CD14-positive monocyte (primary cell): ENCODE measurements around the gene ENPP4. TPM values are rescaled to one million over a fixed set of nuclear protein-coding genes. Genes with fewer than 3 reads are reported as not detected.
"Not testable (repeated sequence)": the region's sequence is repeated elsewhere in the genome, so short reads cannot be mapped to it uniquely, and the experiment has no call there.

Experiments
- DNase-seq, 3 donors: peaks; one replicate each; pipeline ENCODE4 v3.0.0-alpha.2; 2011 to 2022
- H2AFZ ChIP-seq: 2 replicates; pipeline ENCODE4 v1.6.0; 2012; ENCODE audit warnings: mild to moderate bottlenecking, low read depth, low read length, inconsistent platforms; ENCODE audit not compliant: insufficient read depth, poor library complexity, severe bottlenecking
- H3K27ac ChIP-seq, 2 donors: 1 replicate in 1 of 2; 2 replicates in 1 of 2; pipeline ENCODE4 v1.5.1; 2012 to 2013; ENCODE audit warnings: low read length in 2 of 2, control low read depth in 1 of 2, inconsistent platforms in 1 of 2, low read depth in 1 of 2, mild to moderate bottlenecking in 1 of 2
- H3K27me3 ChIP-seq, 2 donors: one replicate each; pipeline versions ENCODE4 v1.6.0 to v1.6.1; 2011 to 2013; ENCODE audit warnings: low read length in 2 of 2; ENCODE audit not compliant: control insufficient read depth in 2 of 2, insufficient read depth in 2 of 2
- H3K36me3 ChIP-seq, 2 donors: replicated peaks in 1 of 2; 1 replicate in 1 of 2; 2 replicates in 1 of 2; pipeline versions ENCODE4 v1.5.1 to v1.6.1; 2012 to 2013; ENCODE audit warnings: low read length in 2 of 2, control low read depth in 1 of 2, inconsistent platforms in 1 of 2, mild to moderate bottlenecking in 1 of 2; ENCODE audit not compliant: insufficient read depth in 2 of 2, control insufficient read depth in 1 of 2
- H3K4me1 ChIP-seq, 2 donors: 1 replicate in 1 of 2; 2 replicates in 1 of 2; pipeline versions ENCODE4 v1.5.1 to v1.6.1; 2012 to 2013; ENCODE audit warnings: low read length in 2 of 2, control low read depth in 1 of 2, inconsistent platforms in 1 of 2, mild to moderate bottlenecking in 1 of 2, moderate library complexity in 1 of 2; ENCODE audit not compliant: insufficient read depth in 2 of 2, control insufficient read depth in 1 of 2
- H3K4me2 ChIP-seq: replicated peaks from 2 replicates; pipeline ENCODE3; 2012; ENCODE audit warnings: low read length, moderate library complexity, mild to moderate bottlenecking; ENCODE audit not compliant: poor library complexity, severe bottlenecking; ENCODE audit errors: extremely low read depth
- H3K4me3 ChIP-seq, 3 experiments: fragments of 200-600 bp in 1 of 3; sonication (generic) in 1 of 3; replicated peaks in 1 of 3; 1 replicate in 2 of 3; 2 replicates in 1 of 3; pipeline ENCODE4 v1.5.1; 2011 to 2013; ENCODE audit warnings: low read length in 3 of 3, mild to moderate bottlenecking in 3 of 3, control low read depth in 2 of 3, low read depth in 2 of 3, inconsistent platforms in 1 of 3, moderate library complexity in 1 of 3
- H3K79me2 ChIP-seq: 2 replicates; pipeline ENCODE4 v1.6.0; 2012; ENCODE audit warnings: mild to moderate bottlenecking, control low read depth, inconsistent platforms, low read length, moderate library complexity; ENCODE audit not compliant: insufficient read depth
- H3K9ac ChIP-seq: 2 replicates; pipeline ENCODE4 v1.6.0; 2017; ENCODE audit warnings: low read length, mild to moderate bottlenecking; ENCODE audit not compliant: insufficient read depth, poor library complexity, severe bottlenecking
- H3K9me3 ChIP-seq, 2 donors: replicated peaks in 1 of 2; 1 replicate in 1 of 2; 2 replicates in 1 of 2; pipeline versions ENCODE4 v1.5.1 to v1.6.1; 2012 to 2013; ENCODE audit warnings: low read length in 2 of 2, control low read depth in 1 of 2; ENCODE audit not compliant: control insufficient read depth in 1 of 2, insufficient read depth in 1 of 2
- H4K20me1 ChIP-seq: 2 replicates; pipeline ENCODE4 v1.6.0; 2012; ENCODE audit warnings: mild to moderate bottlenecking, low read length, control low read depth, moderate library complexity; ENCODE audit not compliant: insufficient read depth
- H3K27ac Mint-ChIP-seq, 7 donors: one replicate each; pipeline ENCODE4 v1.8.0; 2020; ENCODE audit warnings: mild to moderate bottlenecking in 7 of 7, mixed read lengths in 7 of 7, moderate library complexity in 6 of 7, inconsistent platforms in 2 of 7
- H3K27me3 Mint-ChIP-seq, 3 donors: one replicate each; pipeline ENCODE4 v1.8.0; 2021 to 2022; ENCODE audit warnings: low read depth in 3 of 3, mild to moderate bottlenecking in 3 of 3, mixed read lengths in 3 of 3, moderate library complexity in 3 of 3, inconsistent platforms in 1 of 3
- H3K36me3 Mint-ChIP-seq, 2 donors: one replicate each; pipeline ENCODE4 v1.8.0; 2020; ENCODE audit warnings: mixed read lengths in 2 of 2, inconsistent platforms in 1 of 2, mild to moderate bottlenecking in 1 of 2
- H3K4me1 Mint-ChIP-seq: one replicate; pipeline ENCODE4 v1.8.0; 2020; ENCODE audit warnings: mild to moderate bottlenecking, mixed read lengths
- H3K4me3 Mint-ChIP-seq, 2 donors: one replicate each; pipeline ENCODE4 v1.8.0; 2020; ENCODE audit warnings: mild to moderate bottlenecking in 2 of 2, mixed read lengths in 2 of 2, moderate library complexity in 1 of 2
- H3K9me3 Mint-ChIP-seq, 7 donors: one replicate each; pipeline ENCODE4 v1.8.0; 2020 to 2022; ENCODE audit warnings: mixed read lengths in 7 of 7, mild to moderate bottlenecking in 6 of 7, moderate library complexity in 6 of 7, inconsistent platforms in 2 of 7
- WGBS: methylation state at CpG from one replicate; pipeline ENCODE4 v1.1.5; 2013; ENCODE audit warnings: missing lambda C conversion rate; ENCODE audit not compliant: insufficient coverage; 5-methylcytosine and 5-hydroxymethylcytosine counted together
- intact Hi-C, 2 donors: fragments of 100-400 bp; cut with micrococcal nuclease; formaldehyde crosslinking; loops; one replicate each; pipeline versions ENCODE4 v1.15.0 to v1.15.1; 2023
- polyA plus RNA-seq, 3 donors: library from polyadenylated mRNA; depleted of rRNA in 1 of 3; unstranded in 2 of 3; stranded (reverse) in 1 of 3; fragments of 300-500 nt in 2 of 3; fragments of >200 nt in 1 of 3; fragmentation: Illumina TruSeq in 2 of 3; gene quantifications; 1 replicate in 2 of 3; 2 replicates in 1 of 3; pipeline ENCODE4 v1.2.3, GENCODE V29; 2012 to 2021
- TF ChIP-seq, protein P1 (sequence below): fragments of 200-600 bp; IDR thresholded peaks from one replicate; pipeline ENCODE4 v1.8.0; 2022; ENCODE audit warnings: antibody characterized with exemption, mild to moderate bottlenecking

The ENPP4 gene
- polyA plus RNA-seq, 3 donors = 1.1 to 1.7 (median 1.3) TPM

DNA sequence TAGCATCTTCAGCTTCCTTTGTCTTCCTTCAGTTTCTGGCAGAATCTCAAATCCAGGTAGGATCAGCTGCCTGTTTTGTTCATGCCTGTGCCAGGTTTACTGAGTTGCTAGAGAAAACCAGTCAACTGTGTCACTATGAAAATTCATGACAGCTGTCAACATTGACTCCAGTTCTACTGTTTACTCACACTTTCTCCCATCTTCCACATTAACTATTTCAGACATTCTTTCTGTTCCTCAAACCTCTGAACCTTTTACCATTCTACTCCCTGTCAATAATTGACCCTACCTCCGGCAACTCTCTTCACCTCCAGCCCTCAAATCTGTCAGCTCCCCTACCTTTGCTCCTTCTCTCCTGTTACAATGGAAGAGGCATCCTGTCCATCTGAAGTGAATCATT, 8.5 kb downstream of the ENPP4 start:
- Histone ChIP-seq H3K4me3 (no peak overlapping the region), H3K27me3 (no peaks in the 10 kb centered on the region), H2AFZ (no peak overlapping the region), H3K4me1 (peaks cover 4 to 5% of the 10 kb centered on the region in 2 donors), H3K27ac (no peak overlapping the region), H3K36me3 (no peaks in the 10 kb centered on the region), H3K4me2 (no peak overlapping the region), H4K20me1 (no peaks in the 10 kb centered on the region), H3K9ac (no peak overlapping the region), H3K9me3 (no peaks in the 10 kb centered on the region), H3K79me2 (peaks cover 39% of the 10 kb centered on the region)
- no peak for DNase-seq
- H3K4me3 Mint-ChIP-seq = no peak overlapping the region
- H3K27me3 Mint-ChIP-seq = no peaks in the 10 kb centered on the region
- intact Hi-C loops = no loop called here
- peaks cover 3 to 6% of the 10 kb centered on the region in 2 donors for H3K36me3 Mint-ChIP-seq
- TF ChIP-seq, protein P1, sequence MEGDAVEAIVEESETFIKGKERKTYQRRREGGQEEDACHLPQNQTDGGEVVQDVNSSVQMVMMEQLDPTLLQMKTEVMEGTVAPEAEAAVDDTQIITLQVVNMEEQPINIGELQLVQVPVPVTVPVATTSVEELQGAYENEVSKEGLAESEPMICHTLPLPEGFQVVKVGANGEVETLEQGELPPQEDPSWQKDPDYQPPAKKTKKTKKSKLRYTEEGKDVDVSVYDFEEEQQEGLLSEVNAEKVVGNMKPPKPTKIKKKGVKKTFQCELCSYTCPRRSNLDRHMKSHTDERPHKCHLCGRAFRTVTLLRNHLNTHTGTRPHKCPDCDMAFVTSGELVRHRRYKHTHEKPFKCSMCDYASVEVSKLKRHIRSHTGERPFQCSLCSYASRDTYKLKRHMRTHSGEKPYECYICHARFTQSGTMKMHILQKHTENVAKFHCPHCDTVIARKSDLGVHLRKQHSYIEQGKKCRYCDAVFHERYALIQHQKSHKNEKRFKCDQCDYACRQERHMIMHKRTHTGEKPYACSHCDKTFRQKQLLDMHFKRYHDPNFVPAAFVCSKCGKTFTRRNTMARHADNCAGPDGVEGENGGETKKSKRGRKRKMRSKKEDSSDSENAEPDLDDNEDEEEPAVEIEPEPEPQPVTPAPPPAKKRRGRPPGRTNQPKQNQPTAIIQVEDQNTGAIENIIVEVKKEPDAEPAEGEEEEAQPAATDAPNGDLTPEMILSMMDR = no peak
- peaks cover 27% of the 10 kb centered on the region for H3K4me1 Mint-ChIP-seq
- 100% methylated on average over 1 of the region's 1 CpG for WGBS
- no peaks in the 10 kb centered on the region for H3K9me3 Mint-ChIP-seq
- H3K27ac Mint-ChIP-seq = peak overlapping the region in 3 of 7 donors; percentile 2 to 24 (median 3)

DNA sequence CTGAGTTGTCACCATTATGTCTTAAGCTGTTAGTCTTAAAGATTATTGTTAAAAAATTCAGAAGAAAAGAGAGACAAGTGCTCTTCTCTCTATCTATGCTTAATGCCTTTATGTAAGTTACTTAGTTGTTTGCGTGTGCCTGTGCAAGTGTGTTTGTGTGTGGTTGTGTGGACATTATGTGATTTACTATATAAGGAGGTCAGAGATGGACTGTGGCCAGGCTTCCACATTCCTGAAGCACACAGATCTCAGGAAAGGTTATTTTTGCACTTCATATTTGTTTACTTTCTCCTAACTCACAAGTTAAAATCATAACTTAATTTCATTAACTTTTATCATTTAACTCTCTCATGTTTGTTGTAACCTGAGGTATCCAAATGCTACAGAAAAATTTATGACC, 14.5 kb downstream of the ENPP4 start:
- WGBS = no CpG with 5 or more reads among the region's 1 CpG
- TF ChIP-seq, protein P1 = no peak
- H3K27me3 Mint-ChIP-seq = no peaks in the 10 kb centered on the region

DNA sequence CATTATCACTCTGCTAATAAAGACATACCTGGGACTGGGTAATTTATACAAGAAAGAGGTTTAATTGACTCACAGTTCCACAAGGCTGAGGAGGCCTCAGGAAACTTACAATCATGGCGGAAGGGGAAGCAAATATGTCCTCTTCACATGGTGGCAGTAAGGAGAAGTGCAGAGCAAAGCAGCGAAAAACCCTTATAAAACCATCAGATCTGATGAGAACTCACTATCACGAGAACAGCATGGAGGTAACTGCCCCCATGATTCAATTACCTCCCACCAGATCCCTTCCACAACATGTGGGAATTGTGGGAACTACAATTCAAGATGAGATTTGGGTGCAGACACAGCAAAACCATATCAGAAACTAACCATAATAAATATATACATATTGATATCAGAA, 19.3 kb downstream of the ENPP4 start:
- H3K9me3 ChIP-seq, DNase-seq, H3K4me2 ChIP-seq, H3K4me3 ChIP-seq, H3K27ac Mint-ChIP-seq, H3K79me2 ChIP-seq, H3K36me3 Mint-ChIP-seq, H3K27me3 ChIP-seq, H3K36me3 ChIP-seq, H4K20me1 ChIP-seq, H3K27me3 Mint-ChIP-seq, intact Hi-C loops, H3K27ac ChIP-seq, H3K4me1 ChIP-seq, H3K9ac ChIP-seq, H3K9me3 Mint-ChIP-seq, H3K4me3 Mint-ChIP-seq, H2AFZ ChIP-seq, H3K4me1 Mint-ChIP-seq: not testable (repeated sequence)
- WGBS = no CpG with 5 or more reads among the region's 3 CpGs

More for the DNA sequence above, 14.5 kb downstream of the ENPP4 start:
- H3K9me3 Mint-ChIP-seq = no peaks in the 10 kb centered on the region
- Histone ChIP-seq H2AFZ (no peak overlapping the region), H3K9ac (no peak overlapping the region), H3K27me3 (no peaks in the 10 kb centered on the region), H4K20me1 (no peaks in the 10 kb centered on the region), H3K9me3 (no peaks in the 10 kb centered on the region), H3K4me2 (no peak overlapping the region), H3K79me2 (peaks cover 5% of the 10 kb centered on the region), H3K4me1 (peaks cover 3 to 9% of the 10 kb centered on the region in 2 donors), H3K36me3 (no peaks in the 10 kb centered on the region), H3K27ac (no peak overlapping the region), H3K4me3 (no peak overlapping the region)
- H3K36me3 Mint-ChIP-seq = peaks cover 3 to 10% of the 10 kb centered on the region in 2 donors
- DNase-seq = no peak
- H3K4me3 Mint-ChIP-seq = no peak overlapping the region
- intact Hi-C loops = no loop called here
- no peak overlapping the region for H3K27ac Mint-ChIP-seq
- peaks cover 13% of the 10 kb centered on the region for H3K4me1 Mint-ChIP-seq
